Endothelial cell of umbilical vein (primary cell): ENCODE data around the gene KCNMA1. TPM values are rescaled to one million over a fixed set of nuclear protein-coding genes. Genes with fewer than 3 reads are reported as not detected.

ENCODE experiments used
- BruUV-seq: library from RNA; stranded (reverse); fragments of 400-500 nt; replicated peaks from 2 replicates; lab custom pipeline; 2021; lab: Mats Ljungman, UMichigan
- CTCF ChIA-PET: fragments of 300-600, 350-600 bp; sonication (Branson Sonifier 250); formaldehyde crosslinking; loops from one replicate; lab custom pipeline; 2021; ENCODE audit warnings: antibody characterized with exemption, inconsistent platforms; lab: Charles Lee
- POLR2A ChIA-PET: fragments of 300-600, 350-600 bp; sonication (Branson Sonifier 250); formaldehyde crosslinking; loops from one replicate; lab custom pipeline; 2021; ENCODE audit warnings: antibody characterized with exemption, inconsistent platforms; lab: Charles Lee
- DNase-seq: peaks from one replicate; pipeline ENCODE4 v3.0.0-alpha.2; 2011; ENCODE audit warnings: low read depth, low spot score
- FAIRE-seq: peaks from 2 replicates; lab custom pipeline; 2011; peaks lifted over from hg19 to GRCh38; lab: Jason Lieb, UNC
- H2AFZ ChIP-seq: 2 replicates; pipeline ENCODE4 v1.6.0; 2012; ENCODE audit warnings: low read depth, low read length, control low read depth, inconsistent platforms
- H3K27ac ChIP-seq: 2 replicates; pipeline ENCODE4 v1.5.1; 2011; ENCODE audit warnings: low read depth, mild to moderate bottlenecking, control low read depth, low read length, moderate library complexity; ENCODE audit not compliant: insufficient read depth
- H3K27me3 ChIP-seq, 2 experiments: 2 replicates each; pipeline versions ENCODE4 v1.6.0 to v1.6.1; 2011; ENCODE audit warnings: low read length in 2 of 2, mixed read lengths in 1 of 2; ENCODE audit not compliant: control insufficient read depth in 2 of 2, insufficient read depth in 2 of 2
- H3K36me3 ChIP-seq, 2 experiments: 2 replicates in 1 of 2; 3 replicates in 1 of 2; pipeline ENCODE4 v1.5.1; 2011; ENCODE audit warnings: low read length in 2 of 2, mild to moderate bottlenecking in 1 of 2, moderate library complexity in 1 of 2; ENCODE audit not compliant: control insufficient read depth in 2 of 2, insufficient read depth in 2 of 2; ENCODE audit errors: extremely low read depth in 1 of 2
- H3K4me1 ChIP-seq: 3 replicates; pipeline ENCODE4 v1.5.1; 2011; ENCODE audit warnings: mild to moderate bottlenecking, low read length; ENCODE audit not compliant: control insufficient read depth, insufficient read depth; ENCODE audit errors: extremely low read depth
- H3K4me2 ChIP-seq: 2 replicates; pipeline ENCODE4 v1.6.1; 2011; ENCODE audit warnings: low read length, control low read depth, mixed read lengths; ENCODE audit not compliant: insufficient read depth
- H3K4me3 ChIP-seq, 3 experiments: fragments of 200-600 bp in 1 of 3; sonication (generic), shearing (Covaris generic) in 1 of 3; replicated peaks in 1 of 3; 2 replicates each; pipeline ENCODE4 v1.5.1; 2011 to 2016; ENCODE audit warnings: control low read depth in 3 of 3, low read length in 3 of 3, mild to moderate bottlenecking in 2 of 3, inconsistent platforms in 1 of 3, low read depth in 1 of 3, moderate library complexity in 1 of 3; ENCODE audit not compliant: insufficient read depth in 1 of 3
- H3K79me2 ChIP-seq: 2 replicates; pipeline ENCODE4 v1.6.0; 2012; ENCODE audit warnings: low read length, inconsistent platforms; ENCODE audit not compliant: control insufficient read depth, insufficient read depth
- H3K9ac ChIP-seq: replicated peaks from 2 replicates; pipeline ENCODE3; 2011; ENCODE audit warnings: low read length, control low read depth; ENCODE audit not compliant: insufficient read depth; ENCODE audit errors: extremely low read depth
- H3K9me1 ChIP-seq: replicated peaks from 3 replicates; pipeline ENCODE4 v1.6.0; 2011; ENCODE audit warnings: mild to moderate bottlenecking, low read length; ENCODE audit not compliant: control insufficient read depth, insufficient read depth; ENCODE audit errors: extremely low read depth
- H3K9me3 ChIP-seq: replicated peaks from 2 replicates; pipeline ENCODE4 v1.5.1; 2012; ENCODE audit warnings: low read length, inconsistent platforms; ENCODE audit not compliant: control insufficient read depth, insufficient read depth
- H4K20me1 ChIP-seq: replicated peaks from 2 replicates; pipeline ENCODE3; 2011; ENCODE audit warnings: mild to moderate bottlenecking, low read length; ENCODE audit not compliant: control insufficient read depth, insufficient read depth; ENCODE audit errors: extremely low read depth
- CTCF ChIP-seq, 2 donors: IDR thresholded peaks; 1 replicate in 1 of 2; 2 replicates in 1 of 2; pipeline ENCODE4 v1.5.1; 2011; ENCODE audit warnings: low read length in 2 of 2, mild to moderate bottlenecking in 2 of 2, moderate library complexity in 2 of 2, control low read depth in 1 of 2, inconsistent platforms in 1 of 2, low read depth in 1 of 2; ENCODE audit not compliant: insufficient read depth in 1 of 2; ENCODE audit errors: extremely low read depth in 1 of 2
- EZH2 ChIP-seq: IDR thresholded peaks from 2 replicates; pipeline ENCODE4 v1.6.1; 2012; ENCODE audit warnings: borderline replicate concordance, low read depth, mild to moderate bottlenecking, moderate library complexity, low read length, inconsistent platforms; ENCODE audit not compliant: severe bottlenecking
- FOS ChIP-seq: IDR thresholded peaks from 2 replicates; pipeline ENCODE4 v1.6.1; 2011; ENCODE audit warnings: mild to moderate bottlenecking, low read length, moderate library complexity, borderline replicate concordance; ENCODE audit not compliant: insufficient read depth
- GATA2 ChIP-seq: IDR thresholded peaks from 2 replicates; pipeline ENCODE4 v1.7.0; 2011; ENCODE audit warnings: low read depth, mild to moderate bottlenecking, moderate library complexity, mixed read lengths, low read length; ENCODE audit not compliant: insufficient read length, insufficient read depth
- JUN ChIP-seq: IDR thresholded peaks from 2 replicates; pipeline ENCODE4 v1.6.1; 2011; ENCODE audit warnings: borderline replicate concordance, low read depth; ENCODE audit not compliant: insufficient read length, insufficient read depth
- MAX ChIP-seq: IDR thresholded peaks from 2 replicates; pipeline ENCODE4 v1.6.1; 2011; ENCODE audit not compliant: insufficient read depth, insufficient read length
- MYC ChIP-seq: IDR thresholded peaks from one replicate; pipeline ENCODE4 v1.6.1; 2011; ENCODE audit warnings: mild to moderate bottlenecking, low read depth, low read length
- POLR2A ChIP-seq: IDR thresholded peaks from 2 replicates; pipeline ENCODE4 v1.6.1; 2012; ENCODE audit warnings: low read depth, mild to moderate bottlenecking, control low read depth, low read length
- POLR2AphosphoS5 ChIP-seq: IDR thresholded peaks from 2 replicates; pipeline ENCODE4 v1.6.1; 2012; ENCODE audit warnings: low read depth, mild to moderate bottlenecking, control low read depth, low read length, moderate library complexity; ENCODE audit not compliant: insufficient read depth
- dilution Hi-C: fragments of 300-500 bp; cut with MboI; formaldehyde crosslinking; loops from one replicate; pipeline ENCODE4 v1.15.0; 2019; ENCODE audit warnings: low sequenced_read_pairs; ENCODE audit not compliant: extremely low pct_ligation_motif_present
- intact Hi-C: fragments of 100-400 bp; cut with micrococcal nuclease; formaldehyde crosslinking; loops from one replicate; pipeline ENCODE4 v1.10.0; 2022
- polyA plus RNA-seq, 4 experiments: library from polyadenylated mRNA; depleted of rRNA in 3 of 4; stranded (reverse) in 3 of 4; unstranded in 1 of 4; fragments of >200 nt; gene quantifications; 2 replicates each; pipeline versions ENCODE4 v1.2.1 to v1.2.3, GENCODE V29; 2011 to 2012; ENCODE audit warnings: missing spikeins in 1 of 4
- total RNA-seq: library from RNA; stranded (reverse); gene quantifications from 2 replicates; pipeline ENCODE4 v1.2.3, GENCODE V29; 2021

Gene KCNMA1
- total and polyA plus RNA-seq, 2 donors (not counting 3 experiments of a cell fraction or from before 2014, with no cell fraction given): 0.10 to 0.82 TPM

GRCh38 chr10:77604063-77604462, 33.5 kb downstream of the KCNMA1 start:
- no peaks in the 10 kb centered on the region for H3K9me1 ChIP-seq
- H3K36me3 ChIP-seq: no peaks in the 10 kb centered on the region
- no peak overlapping the region for H3K4me3 ChIP-seq
- BruUV-seq: no TSS peak
- intact Hi-C loops (no loop called here), dilution Hi-C loops (no loop called here)
- no peaks in the 10 kb centered on the region for H4K20me1 ChIP-seq
- no peak overlapping the region for H2AFZ ChIP-seq
- ChIA-PET POLR2A (no interaction called here), CTCF (interaction anchor here (1.3 kb wide), 1 partner anchor 440 kb away, joined by 3 read pairs; no protein-coding TSS in a partner anchor)
- DNase-seq (no peak), FAIRE-seq (no peak)
- no peak overlapping the region for H3K9ac ChIP-seq
- H3K9me3 ChIP-seq: no peaks in the 10 kb centered on the region
- TF ChIP-seq MYC: no peak
- TF ChIP-seq FOS: no peak
- no peak for TF ChIP-seq POLR2AphosphoS5
- TF ChIP-seq JUN: no peak
- TF ChIP-seq POLR2A: no peak
- TF ChIP-seq GATA2: no peak
- TF ChIP-seq CTCF (IDR thresholded peaks at IDR 0.05; ENCODE audit: extremely low read depth in 1 of 2, insufficient read depth in 1 of 2, low read depth in 1 of 2, low read length in 2 of 2): no peak
- no peak for TF ChIP-seq EZH2
- TF ChIP-seq MAX: no peak
- no peak overlapping the region for H3K4me2 ChIP-seq
- no peaks in the 10 kb centered on the region for H3K79me2 ChIP-seq
- H3K4me1 ChIP-seq: no peaks in the 10 kb centered on the region
- no peaks in the 10 kb centered on the region for H3K27me3 ChIP-seq
- H3K27ac ChIP-seq: no peak overlapping the region
